HG03175 (cell line): Measurements from ENCODE around the gene RSL1D1.
"Not testable (repeated sequence)": the region's sequence is repeated elsewhere in the genome, so short reads cannot be mapped to it uniquely, and the experiment has no call there.

ENCODE experiments used
- ATAC-seq: cut with Tn5 transposase; IDR thresholded peaks from one replicate; pipeline ENCODE4 v1.9.1; 2021; ENCODE audit warnings: mild to moderate bottlenecking, moderate library complexity; ENCODE audit not compliant: unreplicated experiment

Gene RSL1D1

GRCh38 chr16:11844499-11844898 lies 6.8 kb downstream of the RSL1D1 start:
- ATAC-seq: no peak

- no peak for ATAC-seq
Observed at GRCh38 chr16:11843861-11844260, 7.5 kb downstream of the RSL1D1 start.

GRCh38 chr16:11843206-11843605 lies 8.1 kb downstream of the RSL1D1 start:
- ATAC-seq: no peak

GRCh38 chr16:11841026-11841425 lies 10.3 kb downstream of the RSL1D1 start:
- ATAC-seq: no peak

GRCh38 chr16:11836650-11837244 lies 14.6 kb downstream of the RSL1D1 start:
- ATAC-seq: no peak

- no peak for ATAC-seq
Observed at GRCh38 chr16:11835891-11836649, 15.3 kb downstream of the RSL1D1 start.

DNA sequence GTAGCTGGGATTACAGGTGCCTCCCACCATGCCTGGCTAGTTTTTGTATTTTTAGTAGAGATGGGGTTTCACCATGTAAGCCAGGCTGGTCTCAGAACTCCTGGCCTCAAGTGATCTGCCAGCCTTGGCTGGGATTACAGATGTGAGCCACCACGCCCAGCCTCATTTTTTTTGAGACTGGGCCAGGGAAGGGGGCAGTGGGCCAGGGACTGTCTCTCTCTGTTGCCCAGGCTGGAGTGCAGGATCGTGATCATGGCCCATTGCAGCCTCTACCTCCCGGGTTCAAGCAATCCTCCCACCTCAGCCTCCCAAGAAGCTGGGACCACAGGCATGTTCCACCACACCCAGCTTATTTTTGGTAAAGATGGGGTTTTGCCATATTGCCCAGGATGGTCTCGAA lies 16.0 kb downstream of the RSL1D1 start:
- no peak for ATAC-seq

GRCh38 chr16:11833951-11834695 lies 17.2 kb downstream of the RSL1D1 start:
- ATAC-seq: no peak

- no peak for ATAC-seq
Observed at GRCh38 chr16:11828696-11829095, 22.6 kb downstream of the RSL1D1 start.

GRCh38 chr16:11825520-11826165 lies 25.7 kb downstream of the RSL1D1 start:
- ATAC-seq: not testable (repeated sequence)

- ATAC-seq: no peak
Observed at GRCh38 chr16:11824362-11824761, 27.0 kb downstream of the RSL1D1 start.

GRCh38 chr16:11823645-11824044 lies 27.7 kb downstream of the RSL1D1 start:
- not testable (repeated sequence) for ATAC-seq

- ATAC-seq: no peak
Observed at GRCh38 chr16:11819798-11820197, 31.5 kb downstream of the RSL1D1 start.

DNA sequence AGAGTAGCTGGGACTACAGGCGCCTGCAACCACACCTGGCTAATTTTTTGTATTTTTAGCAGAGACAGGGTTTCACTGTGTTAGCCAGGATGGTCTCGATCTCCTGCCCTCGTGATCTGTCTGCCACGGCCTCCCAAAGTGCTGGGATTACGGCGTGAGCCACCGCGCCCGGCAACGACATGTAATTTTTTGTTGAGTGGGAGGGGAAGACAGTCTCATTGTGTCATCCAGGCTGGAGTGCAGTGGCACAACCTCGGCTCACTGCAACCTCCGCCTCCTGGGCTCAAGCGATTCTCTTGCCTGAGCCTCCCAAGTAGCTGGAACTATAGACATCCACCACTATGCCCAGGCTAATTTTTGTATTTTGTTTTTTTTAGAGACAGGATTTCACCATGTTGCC lies 32.4 kb downstream of the RSL1D1 start:
- not testable (repeated sequence) for ATAC-seq

GRCh38 chr16:11816123-11816522 lies 35.2 kb downstream of the RSL1D1 start:
- no peak for ATAC-seq

GRCh38 chr16:11814800-11815199 lies 36.5 kb downstream of the RSL1D1 start:
- ATAC-seq: not testable (repeated sequence)

GRCh38 chr16:11806721-11807120 lies 44.6 kb downstream of the RSL1D1 start:
- ATAC-seq: no peak

GRCh38 chr16:11805556-11805955 lies 45.8 kb downstream of the RSL1D1 start:
- ATAC-seq: no peak

GRCh38 chr16:11801481-11802021 lies 49.8 kb downstream of the RSL1D1 start:
- ATAC-seq: no peak

GRCh38 chr16:11800382-11800718 lies 51.0 kb downstream of the RSL1D1 start:
- no peak for ATAC-seq
